ENCODE data around the gene UGT1A8. TPM values are rescaled to one million over a fixed set of nuclear protein-coding genes. Genes with fewer than 3 reads are reported as not detected.

UGT1A8 gene
- total and polyA plus RNA-seq, 10 donors = not detected

GRCh38 chr2:233791151-233791882 is 173.9 kb downstream of the UGT1A8 start:
- no peaks in the 10 kb centered on the region for H3K36me3 ChIP-seq
- no peak overlapping the region for H3K4me3 ChIP-seq
- DNase-seq = peak; percentile 41
- no peak overlapping the region for H3K27ac ChIP-seq
- H3K27me3 ChIP-seq (replicated peaks in 1 of 7) = peaks cover 0 to 14% (median 0%) of the 10 kb centered on the region in 7 donors
- no peaks in the 10 kb centered on the region for H3K4me1 ChIP-seq
- no peaks in the 10 kb centered on the region for H3K9me3 ChIP-seq
- TF ChIP-seq POLR2AphosphoS5 (IDR thresholded peaks at IDR 0.05) = no peak
- no peak for TF ChIP-seq CTCF (IDR thresholded peaks at IDR 0.05 in 8 of 11, conservative IDR thresholded peaks at IDR 0.05 in 3 of 11)
- no peak for TF ChIP-seq POLR2A (IDR thresholded peaks at IDR 0.05)
- intact Hi-C loops (cut with DNase I; ENCODE audit: low total_unique reads) = no loop called here
- WGBS, 5 donors = 85 to 90% (median 87%) methylated on average over 18 of the region's 18 CpGs

DNA sequence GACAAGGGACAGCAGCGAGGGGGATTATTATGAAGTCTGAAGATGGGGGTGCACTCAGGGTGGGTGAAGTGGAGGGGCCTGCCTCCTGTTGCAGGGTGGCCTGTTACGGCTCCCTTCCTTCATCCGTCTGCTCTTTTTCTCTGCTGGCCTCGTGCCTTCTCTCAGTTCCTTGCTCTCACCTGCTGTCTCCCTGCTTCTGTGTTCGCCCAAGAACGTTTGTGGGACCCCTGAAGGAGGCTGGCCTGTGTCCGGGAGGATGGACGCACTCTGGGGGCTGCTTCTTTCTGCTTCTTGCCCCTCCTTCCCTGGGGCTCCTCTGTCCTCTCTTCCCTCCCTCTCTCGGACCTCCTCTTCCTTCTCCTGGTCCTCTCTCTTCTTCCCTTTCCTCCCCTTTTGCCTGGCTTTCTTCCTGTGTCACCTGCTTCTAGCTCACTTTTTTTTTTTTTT is 174.5 kb downstream of the UGT1A8 start:
- Histone ChIP-seq H3K36me3 (no peaks in the 10 kb centered on the region), H3K27ac (no peak overlapping the region), H3K9me3 (no peaks in the 10 kb centered on the region), H3K4me1 (no peaks in the 10 kb centered on the region), H3K4me3 (no peak overlapping the region), H3K27me3 (replicated peaks in 1 of 7) (peaks cover 0 to 14% (median 0%) of the 10 kb centered on the region in 7 donors)
- intact Hi-C loops (cut with DNase I; ENCODE audit: low total_unique reads) = no loop called here
- 76 to 89% (median 80%) methylated on average over 9 of the region's 9 CpGs for WGBS, 5 donors
- TF ChIP-seq CTCF (IDR thresholded peaks at IDR 0.05 in 8 of 11, conservative IDR thresholded peaks at IDR 0.05 in 3 of 11) (no peak), POLR2AphosphoS5 (IDR thresholded peaks at IDR 0.05) (no peak), POLR2A (IDR thresholded peaks at IDR 0.05) (no peak)
- peak; percentile 48 for DNase-seq

- no peak for TF ChIP-seq POLR2A (IDR thresholded peaks at IDR 0.05)
- no peak for TF ChIP-seq POLR2AphosphoS5 (IDR thresholded peaks at IDR 0.05)
- no peak for TF ChIP-seq CTCF (IDR thresholded peaks at IDR 0.05 in 8 of 11, conservative IDR thresholded peaks at IDR 0.05 in 3 of 11)
- Histone ChIP-seq H3K27ac (no peak overlapping the region), H3K4me1 (no peaks in the 10 kb centered on the region), H3K9me3 (no peaks in the 10 kb centered on the region), H3K4me3 (no peak overlapping the region), H3K36me3 (no peaks in the 10 kb centered on the region), H3K27me3 (replicated peaks in 1 of 7) (peaks cover 0 to 14% (median 0%) of the 10 kb centered on the region in 7 donors)
- 84 to 97% (median 90%) methylated on average over 7 of the region's 7 CpGs for WGBS, 5 donors
- intact Hi-C loops (cut with DNase I; ENCODE audit: low total_unique reads) = no loop called here
- no peak for DNase-seq
These were observed 175.3 kb downstream of the UGT1A8 start for GRCh38 chr2:233792720-233793119.

DNA sequence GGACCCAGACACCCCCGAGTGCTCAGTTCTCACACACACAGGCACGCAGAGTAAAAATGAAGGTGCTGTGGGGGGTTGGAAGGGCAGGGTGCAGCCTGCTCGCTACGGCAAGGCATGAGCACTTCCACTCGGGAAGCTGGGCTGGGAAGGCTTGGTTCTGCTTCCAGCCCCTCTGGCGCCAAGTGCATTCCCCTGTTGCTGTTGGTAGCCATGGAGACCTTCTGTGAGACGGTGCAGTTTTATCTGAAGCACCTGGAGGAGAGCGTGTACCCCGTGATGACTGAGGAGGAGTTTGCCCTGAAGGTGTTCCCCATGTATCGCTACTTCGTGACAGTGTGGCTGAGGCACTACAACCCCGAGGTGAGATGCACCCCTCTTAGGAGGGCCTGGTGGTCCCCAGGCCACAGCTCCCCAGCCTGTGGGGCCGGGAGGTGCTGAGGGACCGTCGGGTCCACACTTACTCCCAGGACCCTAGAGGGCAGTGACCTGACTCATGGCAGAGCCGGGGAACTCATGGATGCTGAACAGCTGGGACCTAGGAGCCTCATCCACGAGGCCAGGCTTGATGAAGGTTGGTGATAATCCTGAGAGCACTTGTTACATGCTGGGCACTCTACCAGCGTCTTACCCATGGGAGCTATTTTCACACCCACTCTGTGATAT is 176.2 kb downstream of the UGT1A8 start:
- DNase-seq = peak; percentile 61
- TF ChIP-seq POLR2A (IDR thresholded peaks at IDR 0.05) (no peak), POLR2AphosphoS5 (IDR thresholded peaks at IDR 0.05) (no peak), CTCF (IDR thresholded peaks at IDR 0.05 in 8 of 11, conservative IDR thresholded peaks at IDR 0.05 in 3 of 11) (no peak)
- H3K4me1 ChIP-seq = no peaks in the 10 kb centered on the region
- no peak overlapping the region for H3K27ac ChIP-seq
- 78 to 85% (median 82%) methylated on average over 4 to 18 of the region's 18 CpGs for WGBS, 5 donors
- H3K4me3 ChIP-seq = no peak overlapping the region
- H3K9me3 ChIP-seq = no peaks in the 10 kb centered on the region
- H3K36me3 ChIP-seq = no peaks in the 10 kb centered on the region
- intact Hi-C loops (cut with DNase I; ENCODE audit: low total_unique reads) = no loop called here
- H3K27me3 ChIP-seq (replicated peaks in 1 of 7) = peaks cover 0 to 14% (median 0%) of the 10 kb centered on the region in 7 donors

Measured in spleen (tissue), 11 donors.